Activated T-helper 17 cell treated with anti-CD3 and anti-CD28 coated beads, Interleukin-2, amount 50 U/mL, for 72 hours (primary cell): ENCODE measurements around the gene RPRM. TPM values are rescaled to one million over a fixed set of nuclear protein-coding genes. Genes with fewer than 3 reads are reported as not detected.
"Not testable (repeated sequence)": the region's sequence is repeated elsewhere in the genome, so short reads cannot be mapped to it uniquely, and the experiment has no call there.

Source experiments
- ATAC-seq: fragments of 150-1000 bp; cut with Tn5 transposase; replicated peaks from 2 replicates; pipeline ENCODE4 v1.10.0; 2021; ENCODE audit warnings: mild to moderate bottlenecking, moderate library complexity
- H3K27ac Mint-ChIP-seq: one replicate; pipeline ENCODE4 v1.8.0; 2022; ENCODE audit warnings: mixed read lengths
- H3K27me3 Mint-ChIP-seq: one replicate; pipeline ENCODE4 v1.8.0; 2022; ENCODE audit warnings: mixed read lengths
- H3K36me3 Mint-ChIP-seq: one replicate; pipeline ENCODE4 v1.8.0; 2022; ENCODE audit warnings: low read depth, mild to moderate bottlenecking, mixed read lengths
- H3K4me1 Mint-ChIP-seq: one replicate; pipeline ENCODE4 v1.8.0; 2022; ENCODE audit warnings: mixed read lengths
- H3K4me3 Mint-ChIP-seq: one replicate; pipeline ENCODE4 v1.8.0; 2022; ENCODE audit warnings: mild to moderate bottlenecking, mixed read lengths
- H3K9me3 Mint-ChIP-seq: one replicate; pipeline ENCODE4 v1.8.0; 2022; ENCODE audit warnings: mixed read lengths
- total RNA-seq, 2 donors: library from RNA; stranded (reverse); gene quantifications; one replicate each; pipeline ENCODE4 v1.2.3, GENCODE V29; 2022

RPRM gene
- total RNA-seq, 2 donors from 2014 or later = not detected

DNA sequence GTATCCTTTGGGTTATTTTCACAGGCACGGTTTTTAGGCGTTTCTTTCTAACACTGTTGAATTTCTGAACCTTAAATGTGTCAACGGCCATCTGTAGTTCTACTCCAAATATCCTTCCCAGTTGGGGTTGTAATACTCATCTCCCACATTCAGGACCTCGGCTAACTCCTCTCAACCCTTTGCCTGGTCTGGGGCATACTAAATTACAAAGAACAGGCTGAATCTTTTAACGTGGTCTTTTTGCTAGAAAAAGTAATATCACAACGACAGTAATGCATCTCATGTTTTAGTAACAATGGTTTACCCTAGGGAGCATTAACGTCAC is 2.1 kb downstream of the RPRM start:
- Mint-ChIP-seq H3K4me3 (no peak overlapping the region), H3K36me3 (no peaks in the 10 kb centered on the region), H3K27me3 (peaks cover 55% of the 10 kb centered on the region), H3K4me1 (peaks cover 6% of the 10 kb centered on the region), H3K9me3 (no peaks in the 10 kb centered on the region), H3K27ac (no peak overlapping the region)
- ATAC-seq = no peak

- no peak for ATAC-seq
- Mint-ChIP-seq H3K36me3 (no peaks in the 10 kb centered on the region), H3K4me3 (no peak overlapping the region), H3K4me1 (peaks cover 6% of the 10 kb centered on the region), H3K27me3 (peaks cover 50% of the 10 kb centered on the region), H3K9me3 (no peaks in the 10 kb centered on the region), H3K27ac (no peak overlapping the region)
These were observed 3.6 kb downstream of the RPRM start for GRCh38 chr2:153474876-153475435.

DNA sequence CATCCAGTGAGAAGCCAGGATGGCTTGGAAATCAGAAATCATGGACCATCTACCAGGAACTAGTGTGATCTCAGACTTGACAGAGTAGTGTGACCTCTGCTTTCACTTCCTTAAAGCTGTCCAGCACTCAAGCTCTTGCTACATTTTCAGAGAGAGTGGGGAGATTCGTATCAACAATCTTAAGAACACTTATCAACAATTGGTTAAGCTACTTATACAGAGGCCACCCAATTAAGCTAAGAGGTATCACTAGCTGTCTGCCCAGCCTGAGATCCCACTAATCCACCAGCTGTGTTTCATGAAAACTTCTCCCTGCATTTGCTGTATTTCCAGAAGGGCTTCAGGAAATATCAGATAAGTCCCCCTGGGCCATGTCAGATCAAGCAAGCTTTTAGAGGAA is 4.2 kb downstream of the RPRM start:
- Mint-ChIP-seq H3K9me3 (no peaks in the 10 kb centered on the region), H3K27me3 (peaks cover 47% of the 10 kb centered on the region), H3K4me1 (peaks cover 6% of the 10 kb centered on the region), H3K36me3 (no peaks in the 10 kb centered on the region), H3K27ac (no peak overlapping the region), H3K4me3 (no peak overlapping the region)
- ATAC-seq = no peak

DNA sequence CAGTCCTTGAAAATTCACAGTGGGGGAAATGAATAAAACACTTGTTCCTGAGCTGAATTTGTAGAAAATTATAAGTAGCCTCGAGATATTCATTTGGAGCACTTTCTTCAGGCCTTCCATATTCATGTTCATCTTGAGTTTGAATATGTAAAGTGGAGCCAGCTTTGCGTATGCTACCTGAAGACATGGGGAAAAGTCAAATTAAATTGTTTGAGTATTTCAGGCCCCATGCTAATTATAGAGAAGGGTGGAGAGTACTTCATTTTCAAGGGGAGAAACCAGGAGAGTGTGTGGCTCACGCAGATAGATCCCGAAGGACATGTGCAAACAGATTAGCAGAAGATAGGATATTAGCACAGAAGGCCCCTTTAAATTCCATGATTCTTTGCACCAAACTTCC is 7.7 kb downstream of the RPRM start:
- ATAC-seq = no peak
- H3K4me1 Mint-ChIP-seq = no peaks in the 10 kb centered on the region
- no peaks in the 10 kb centered on the region for H3K36me3 Mint-ChIP-seq
- peaks cover 42% of the 10 kb centered on the region for H3K27me3 Mint-ChIP-seq
- H3K9me3 Mint-ChIP-seq = no peaks in the 10 kb centered on the region
- H3K27ac Mint-ChIP-seq = no peak overlapping the region
- no peak overlapping the region for H3K4me3 Mint-ChIP-seq

DNA sequence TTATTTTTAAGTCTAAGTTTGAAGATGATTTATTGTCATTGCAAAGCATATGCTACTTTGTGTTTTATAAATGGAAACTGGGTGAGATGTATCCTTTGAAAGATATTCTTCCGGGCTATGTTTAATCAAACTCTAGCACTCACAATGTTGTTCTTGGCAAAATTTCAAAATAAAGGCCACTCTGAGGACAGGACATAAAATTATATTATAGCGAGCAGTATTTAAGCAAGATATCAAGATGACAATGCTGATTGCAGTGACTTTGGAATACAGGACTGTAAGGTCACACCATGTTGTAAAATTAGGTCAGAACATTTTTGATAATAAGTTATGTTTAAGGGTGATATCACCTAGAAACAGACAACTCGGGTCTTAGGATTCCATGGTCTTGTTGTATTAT is 14.2 kb downstream of the RPRM start:
- H3K27ac Mint-ChIP-seq = no peak overlapping the region
- no peaks in the 10 kb centered on the region for H3K9me3 Mint-ChIP-seq
- H3K4me3 Mint-ChIP-seq = no peak overlapping the region
- no peaks in the 10 kb centered on the region for H3K4me1 Mint-ChIP-seq
- peaks cover 41% of the 10 kb centered on the region for H3K27me3 Mint-ChIP-seq
- no peak for ATAC-seq
- no peaks in the 10 kb centered on the region for H3K36me3 Mint-ChIP-seq

GRCh38 chr2:153462338-153462859 is 16.2 kb downstream of the RPRM start:
- H3K27ac Mint-ChIP-seq = no peak overlapping the region

GRCh38 chr2:153461453-153461852 is 17.1 kb downstream of the RPRM start:
- no peak for ATAC-seq

More at GRCh38 chr2:153462338-153462859, 16.2 kb downstream of the RPRM start:
- peaks cover 49% of the 10 kb centered on the region for H3K27me3 Mint-ChIP-seq
- no peaks in the 10 kb centered on the region for H3K9me3 Mint-ChIP-seq
- no peaks in the 10 kb centered on the region for H3K36me3 Mint-ChIP-seq
- ATAC-seq = no peak
- no peak overlapping the region for H3K4me3 Mint-ChIP-seq
- no peaks in the 10 kb centered on the region for H3K4me1 Mint-ChIP-seq

GRCh38 chr2:153455861-153456260 is 22.7 kb downstream of the RPRM start:
- no peak for ATAC-seq
- Mint-ChIP-seq H3K4me3 (no peak overlapping the region), H3K9me3 (no peaks in the 10 kb centered on the region), H3K27ac (no peak overlapping the region), H3K27me3 (peaks cover 18% of the 10 kb centered on the region), H3K4me1 (no peaks in the 10 kb centered on the region), H3K36me3 (no peaks in the 10 kb centered on the region)

More at GRCh38 chr2:153461453-153461852, 17.1 kb downstream of the RPRM start:
- H3K4me1 Mint-ChIP-seq = no peaks in the 10 kb centered on the region
- H3K4me3 Mint-ChIP-seq = no peak overlapping the region
- H3K27ac Mint-ChIP-seq = no peak overlapping the region
- no peaks in the 10 kb centered on the region for H3K36me3 Mint-ChIP-seq
- H3K9me3 Mint-ChIP-seq = no peaks in the 10 kb centered on the region
- H3K27me3 Mint-ChIP-seq = peaks cover 44% of the 10 kb centered on the region

DNA sequence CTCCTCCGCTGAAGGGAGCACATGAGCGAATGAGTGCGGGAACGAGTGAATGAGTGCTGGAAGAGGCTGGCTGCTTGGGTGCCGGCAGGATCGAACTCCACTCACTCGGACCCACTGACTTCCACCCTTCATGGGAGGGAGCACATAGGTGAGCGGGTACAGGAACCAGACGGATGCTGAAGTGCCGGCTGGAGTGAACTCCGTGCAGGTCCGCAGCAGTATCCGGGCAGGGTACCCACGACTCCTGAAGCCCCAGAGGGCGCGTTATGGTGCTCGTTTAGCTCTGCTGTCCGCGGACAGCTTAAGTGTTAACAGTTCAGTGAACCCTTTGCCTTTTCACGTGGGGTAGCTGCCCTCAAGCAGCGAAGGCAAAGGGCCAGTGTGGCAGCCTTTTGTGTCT is 23.2 kb downstream of the RPRM start:
- Mint-ChIP-seq H3K9me3 (no peaks in the 10 kb centered on the region), H3K27ac (no peak overlapping the region), H3K4me3 (no peak overlapping the region), H3K36me3 (no peaks in the 10 kb centered on the region), H3K4me1 (no peaks in the 10 kb centered on the region), H3K27me3 (peaks cover 18% of the 10 kb centered on the region)
- ATAC-seq = no peak

GRCh38 chr2:153451611-153452010 is 27.0 kb downstream of the RPRM start:
- no peak overlapping the region for H3K4me3 Mint-ChIP-seq
- peaks cover 4% of the 10 kb centered on the region for H3K9me3 Mint-ChIP-seq
- H3K27me3 Mint-ChIP-seq = peaks cover 6% of the 10 kb centered on the region
- no peaks in the 10 kb centered on the region for H3K36me3 Mint-ChIP-seq
- H3K4me1 Mint-ChIP-seq = no peaks in the 10 kb centered on the region
- no peak overlapping the region for H3K27ac Mint-ChIP-seq
- ATAC-seq = no peak

- Mint-ChIP-seq H3K36me3 (no peaks in the 10 kb centered on the region), H3K9me3 (peaks cover 3% of the 10 kb centered on the region), H3K27me3 (peaks cover 4% of the 10 kb centered on the region), H3K4me1 (no peaks in the 10 kb centered on the region), H3K27ac (no peak overlapping the region), H3K4me3 (no peak overlapping the region)
- ATAC-seq = no peak
These were observed 35.5 kb downstream of the RPRM start for GRCh38 chr2:153443106-153443505.

- H3K4me1 Mint-ChIP-seq, H3K4me3 Mint-ChIP-seq, H3K27ac Mint-ChIP-seq, H3K9me3 Mint-ChIP-seq, ATAC-seq, H3K36me3 Mint-ChIP-seq, H3K27me3 Mint-ChIP-seq: not testable (repeated sequence)
These were observed 35.9 kb downstream of the RPRM start for GRCh38 chr2:153442616-153443015.

- H3K4me1 Mint-ChIP-seq, H3K27ac Mint-ChIP-seq, H3K9me3 Mint-ChIP-seq, H3K27me3 Mint-ChIP-seq, H3K36me3 Mint-ChIP-seq, H3K4me3 Mint-ChIP-seq, ATAC-seq: not testable (repeated sequence)
These were observed 38.5 kb downstream of the RPRM start for GRCh38 chr2:153440090-153440489.

DNA sequence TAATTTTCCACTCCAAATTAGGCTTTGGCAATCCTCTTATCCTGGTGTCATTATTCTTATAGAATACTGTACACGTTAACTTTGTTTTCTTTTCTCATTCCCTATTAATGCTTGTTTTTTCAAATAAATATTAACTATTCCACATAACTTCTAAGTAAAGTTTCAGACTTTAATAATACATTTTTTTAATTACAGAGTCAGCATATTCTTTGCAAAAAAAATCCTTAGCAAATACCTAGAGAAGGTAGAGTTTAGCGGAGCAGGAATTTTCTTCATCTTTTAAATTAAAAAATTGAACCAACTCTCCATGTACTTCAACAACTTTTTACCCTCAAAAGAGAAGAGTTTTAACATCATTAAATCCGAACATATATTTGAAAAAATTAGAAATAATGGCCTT is 45.2 kb downstream of the RPRM start:
- no peaks in the 10 kb centered on the region for H3K9me3 Mint-ChIP-seq
- no peak for ATAC-seq

GRCh38 chr2:153432381-153432780 is 46.2 kb downstream of the RPRM start:
- Mint-ChIP-seq H3K36me3 (no peaks in the 10 kb centered on the region), H3K9me3 (no peaks in the 10 kb centered on the region), H3K4me3 (no peak overlapping the region), H3K27ac (no peak overlapping the region), H3K27me3 (no peaks in the 10 kb centered on the region), H3K4me1 (no peaks in the 10 kb centered on the region)
- ATAC-seq = no peak

More for the DNA sequence above, 45.2 kb downstream of the RPRM start:
- Mint-ChIP-seq H3K4me1 (no peaks in the 10 kb centered on the region), H3K27me3 (no peaks in the 10 kb centered on the region), H3K27ac (no peak overlapping the region), H3K4me3 (no peak overlapping the region), H3K36me3 (no peaks in the 10 kb centered on the region)

DNA sequence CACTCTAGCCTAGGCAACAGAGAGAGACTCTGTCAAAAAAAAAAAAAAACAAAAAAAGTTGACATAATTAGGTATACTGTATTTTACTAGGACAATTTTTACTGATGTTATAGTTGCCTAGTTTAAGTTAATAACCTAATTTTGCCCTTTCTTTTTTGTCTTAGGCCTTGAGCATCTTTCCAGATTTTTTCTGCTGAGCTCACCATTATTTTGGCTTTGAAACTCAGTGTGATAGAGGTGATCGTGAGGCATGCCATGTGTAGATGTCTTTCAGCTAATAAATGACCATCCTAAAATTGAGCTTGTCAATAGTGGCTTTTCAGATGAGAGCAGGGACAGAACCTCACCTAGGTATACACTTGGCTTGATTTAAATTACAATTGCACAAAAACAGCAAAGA is 47.4 kb downstream of the RPRM start:
- Mint-ChIP-seq H3K4me1 (no peaks in the 10 kb centered on the region), H3K27me3 (no peaks in the 10 kb centered on the region), H3K36me3 (no peaks in the 10 kb centered on the region), H3K4me3 (no peak overlapping the region), H3K9me3 (no peaks in the 10 kb centered on the region), H3K27ac (no peak overlapping the region)
- ATAC-seq = no peak
